ENCODE data around the gene FGGY. TPM values are rescaled to one million over a fixed set of nuclear protein-coding genes. Genes with fewer than 3 reads are reported as not detected.

Gene FGGY
- total RNA-seq, 2 donors from 2014 or later = 6.7 to 8.5 TPM

DNA sequence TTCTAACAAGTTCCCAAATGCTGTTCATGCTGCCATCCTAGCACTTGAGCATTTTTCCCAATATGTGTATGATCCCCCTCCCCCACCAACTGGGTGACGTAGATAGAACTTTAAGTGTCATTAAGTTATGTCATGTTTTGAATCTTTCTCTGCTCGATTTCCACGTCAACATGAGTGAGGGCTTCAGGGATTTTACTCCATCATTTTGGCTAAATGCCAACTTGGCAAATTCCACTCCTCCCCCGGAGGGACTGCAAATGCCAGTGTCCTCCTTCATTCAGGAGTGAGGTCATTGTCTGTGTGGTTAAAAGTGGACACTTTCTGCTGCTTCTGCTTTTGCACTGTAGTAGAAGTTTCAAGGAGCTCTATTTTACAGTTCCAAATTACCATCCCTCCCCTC lies 201.7 kb downstream of the FGGY start:
- no peak for ATAC-seq
- Mint-ChIP-seq H3K4me1 (peaks cover 2% of the 10 kb centered on the region), H3K27me3 (no peaks in the 10 kb centered on the region), H3K4me3 (no peak overlapping the region), H3K36me3 (ENCODE audit: low read depth) (no peaks in the 10 kb centered on the region), H3K27ac (no peak overlapping the region)
- no peak for DNase-seq
- H3K9me3 ChIP-seq (ENCODE audit: control insufficient read depth, low read length, poor library complexity, severe bottlenecking) = no peaks in the 10 kb centered on the region

DNA sequence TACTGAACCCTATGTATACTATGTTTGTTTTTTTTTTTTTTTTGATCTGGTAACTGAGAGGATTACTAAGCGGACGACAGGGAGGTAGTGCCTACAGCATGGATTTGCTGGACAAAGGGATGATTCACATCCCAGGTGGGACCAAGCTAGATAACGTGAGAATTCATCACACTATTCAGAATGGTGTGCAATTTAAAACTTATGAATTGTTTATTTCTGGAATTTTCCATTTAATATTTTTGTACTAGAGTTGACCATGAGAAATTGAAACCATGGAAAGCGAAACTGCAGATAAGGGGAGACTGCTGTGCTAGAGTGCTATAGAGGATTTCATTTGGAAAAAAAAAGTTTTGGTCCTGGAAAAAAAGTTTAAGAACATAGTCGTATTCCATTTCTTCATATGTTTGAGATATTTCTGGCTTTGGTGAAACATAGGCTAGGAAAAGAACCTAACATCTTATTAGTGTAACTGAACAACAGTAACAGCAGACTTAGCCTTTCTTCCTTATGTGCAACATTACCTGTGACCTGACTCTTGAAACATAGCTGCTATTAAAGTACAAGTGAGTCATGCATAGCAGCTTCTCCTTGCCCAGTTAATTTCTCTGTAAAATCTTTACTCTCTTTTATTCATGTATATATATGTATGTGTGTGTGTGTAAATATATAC lies 202.5 kb downstream of the FGGY start:
- no peak overlapping the region for H3K4me3 Mint-ChIP-seq
- no peak for DNase-seq
- H3K36me3 Mint-ChIP-seq (ENCODE audit: low read depth) = no peaks in the 10 kb centered on the region
- no peaks in the 10 kb centered on the region for H3K9me3 ChIP-seq (ENCODE audit: control insufficient read depth, low read length, poor library complexity, severe bottlenecking)
- peaks cover 2% of the 10 kb centered on the region for H3K4me1 Mint-ChIP-seq
- no peaks in the 10 kb centered on the region for H3K27me3 Mint-ChIP-seq
- no peak overlapping the region for H3K27ac Mint-ChIP-seq
- ATAC-seq = no peak

DNA sequence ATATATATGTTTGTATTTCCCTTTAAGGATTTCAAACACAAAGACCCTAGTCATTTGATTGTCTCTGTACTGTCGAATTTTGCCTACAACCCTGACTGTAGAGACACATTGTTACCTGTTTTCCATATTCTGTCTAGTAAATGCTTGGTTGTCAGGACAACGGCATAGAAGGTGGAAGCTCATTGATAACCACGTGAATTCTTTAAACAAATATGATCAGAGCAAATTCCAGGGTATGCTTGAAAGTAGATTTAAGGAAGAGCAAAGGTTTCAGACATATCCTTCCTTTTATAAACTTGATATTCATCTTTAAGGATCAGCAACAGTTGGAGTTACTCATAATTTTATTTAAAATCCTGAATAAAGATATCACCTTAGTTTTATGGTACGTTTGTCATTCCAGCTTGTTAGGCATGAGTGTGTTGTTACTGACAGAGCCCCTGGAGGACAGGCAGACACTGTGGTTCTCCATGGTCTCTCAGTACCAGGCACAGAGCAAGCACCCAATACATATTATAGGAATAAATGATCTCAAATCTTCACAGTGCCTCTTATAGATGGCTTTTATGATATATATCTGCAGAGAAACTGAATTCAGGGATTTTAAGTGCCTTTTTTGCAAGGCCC lies 203.2 kb downstream of the FGGY start:
- H3K36me3 Mint-ChIP-seq (ENCODE audit: low read depth) = no peaks in the 10 kb centered on the region
- no peak for DNase-seq
- no peak overlapping the region for H3K27ac Mint-ChIP-seq
- ATAC-seq = no peak
- no peak overlapping the region for H3K4me3 Mint-ChIP-seq
- H3K27me3 Mint-ChIP-seq = no peaks in the 10 kb centered on the region
- H3K9me3 ChIP-seq (ENCODE audit: control insufficient read depth, low read length, poor library complexity, severe bottlenecking) = no peaks in the 10 kb centered on the region
- peaks cover 2% of the 10 kb centered on the region for H3K4me1 Mint-ChIP-seq

DNA sequence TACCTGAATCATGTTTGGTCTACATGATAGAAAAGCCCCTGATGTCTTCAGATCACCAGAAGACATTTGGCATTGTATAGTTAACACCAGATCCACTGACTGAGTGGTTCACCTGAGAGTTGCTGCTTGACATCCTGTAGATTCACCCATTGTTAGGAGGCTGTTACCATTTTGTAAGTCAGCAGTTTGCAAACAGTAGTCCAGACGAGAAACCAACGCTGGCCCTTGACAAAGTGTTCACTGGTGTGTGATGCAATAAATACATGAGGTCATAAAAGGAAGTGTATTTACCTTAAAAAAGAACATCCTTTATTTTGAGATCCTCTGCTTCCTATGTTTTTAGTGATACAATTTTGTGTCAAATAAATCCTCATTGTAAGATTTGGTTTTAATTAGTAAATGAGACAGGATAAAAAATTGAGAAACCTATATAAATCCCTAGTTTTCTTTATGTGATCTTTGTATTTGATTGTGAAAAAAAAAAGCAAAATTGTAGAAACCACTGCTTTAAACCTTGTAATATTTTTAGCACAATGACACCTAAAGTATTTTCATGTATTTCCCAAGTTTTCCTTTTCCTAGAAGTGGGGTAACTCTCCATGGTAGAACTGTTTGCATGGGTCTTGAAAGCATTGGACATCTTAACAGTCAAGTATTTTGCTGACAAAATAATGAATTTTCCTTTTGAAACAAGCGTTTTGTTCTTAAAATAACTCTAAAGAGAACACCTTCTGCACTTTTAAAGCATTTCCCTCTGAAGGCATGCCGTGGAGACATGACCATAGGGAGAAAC lies 204.3 kb downstream of the FGGY start:
- no peaks in the 10 kb centered on the region for H3K27me3 Mint-ChIP-seq
- H3K9me3 ChIP-seq (ENCODE audit: control insufficient read depth, low read length, poor library complexity, severe bottlenecking) = no peaks in the 10 kb centered on the region
- H3K4me3 Mint-ChIP-seq = no peak overlapping the region
- H3K36me3 Mint-ChIP-seq (ENCODE audit: low read depth) = no peaks in the 10 kb centered on the region
- ATAC-seq (no peak), DNase-seq (no peak)
- H3K27ac Mint-ChIP-seq = no peak overlapping the region
- H3K4me1 Mint-ChIP-seq = peaks cover 2% of the 10 kb centered on the region

DNA sequence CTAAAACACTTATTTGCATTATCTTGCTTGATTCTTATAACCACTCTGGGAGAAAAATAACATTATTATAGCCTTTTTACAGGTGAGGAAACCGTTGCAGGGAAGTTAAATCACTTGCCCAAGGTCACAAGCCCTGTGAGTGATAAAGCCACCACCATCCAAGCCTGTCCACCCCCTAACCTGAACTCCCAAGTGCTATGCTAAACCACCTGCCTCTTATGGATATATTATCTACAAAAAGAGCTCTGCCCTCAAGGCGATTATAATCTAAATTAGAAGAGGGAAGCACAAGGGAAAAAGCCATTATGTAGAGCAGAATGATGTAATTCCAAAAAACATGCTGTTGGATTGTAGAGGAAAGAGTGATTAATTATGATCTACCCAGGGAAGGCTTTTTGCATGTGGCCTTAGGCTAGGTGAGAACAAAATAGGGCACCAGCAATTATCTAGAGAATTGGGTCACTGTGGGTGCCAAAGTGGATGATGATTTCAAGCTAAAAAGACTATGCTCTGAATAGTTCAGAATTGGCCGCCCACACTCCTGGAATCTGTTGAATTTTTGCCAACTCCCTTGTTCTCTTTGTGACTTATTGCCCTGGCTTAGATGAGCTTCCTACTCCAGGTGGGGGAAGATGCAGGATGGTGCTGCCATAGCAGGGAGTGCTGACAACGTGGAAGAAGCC lies 205.3 kb downstream of the FGGY start:
- Mint-ChIP-seq H3K27me3 (no peaks in the 10 kb centered on the region), H3K4me1 (peaks cover 2% of the 10 kb centered on the region), H3K27ac (no peak overlapping the region), H3K4me3 (no peak overlapping the region), H3K36me3 (ENCODE audit: low read depth) (no peaks in the 10 kb centered on the region)
- H3K9me3 ChIP-seq (ENCODE audit: control insufficient read depth, low read length, poor library complexity, severe bottlenecking) = no peaks in the 10 kb centered on the region
- ATAC-seq (no peak), DNase-seq (no peak)

DNA sequence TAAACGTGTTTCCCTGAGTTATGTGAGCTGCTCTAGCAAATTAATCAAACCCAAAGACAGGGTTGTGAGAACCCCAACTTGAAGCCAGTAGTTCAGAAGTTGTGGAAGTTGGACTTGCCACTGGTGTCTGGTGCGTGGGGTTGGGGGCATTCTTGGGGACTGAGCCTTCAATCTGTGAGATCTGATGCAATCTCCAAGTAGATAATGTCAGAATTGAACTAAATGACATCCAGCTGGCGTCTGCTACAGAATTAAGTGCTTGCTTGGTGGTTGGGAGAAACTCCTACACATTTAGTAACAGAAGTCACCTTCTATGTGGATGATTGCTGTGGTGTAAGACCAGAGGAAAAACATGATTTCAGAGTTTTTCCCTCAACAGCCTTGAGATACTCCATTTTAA lies 207.4 kb downstream of the FGGY start:
- Mint-ChIP-seq H3K27me3 (peaks cover 5% of the 10 kb centered on the region), H3K4me3 (no peak overlapping the region), H3K27ac (no peak overlapping the region), H3K4me1 (no peaks in the 10 kb centered on the region), H3K36me3 (ENCODE audit: low read depth) (no peaks in the 10 kb centered on the region)
- H3K9me3 ChIP-seq (ENCODE audit: control insufficient read depth, low read length, poor library complexity, severe bottlenecking) = no peaks in the 10 kb centered on the region
- DNase-seq (no peak), ATAC-seq (no peak)

DNA sequence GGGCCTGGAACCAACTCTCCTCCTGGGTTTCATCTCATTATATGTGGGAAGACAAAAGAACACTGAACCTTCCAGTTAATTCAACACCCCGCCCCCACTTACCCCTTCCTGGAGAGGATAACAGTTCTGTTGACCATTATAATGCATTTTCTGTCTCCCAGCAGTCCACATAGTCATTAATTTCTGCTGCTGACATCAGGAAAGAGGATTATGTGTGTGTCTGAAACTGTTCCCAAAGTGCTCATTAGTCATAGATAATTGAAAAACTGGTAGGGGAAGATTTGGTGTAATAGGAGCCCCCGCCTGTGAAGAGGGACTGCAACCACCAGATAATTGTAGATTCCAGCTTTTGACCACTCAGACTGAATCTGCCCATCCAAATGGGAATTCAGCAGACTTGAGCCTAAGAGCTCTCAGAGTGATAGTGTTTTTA lies 208.7 kb downstream of the FGGY start:
- peaks cover 5% of the 10 kb centered on the region for H3K27me3 Mint-ChIP-seq
- no peak overlapping the region for H3K27ac Mint-ChIP-seq
- H3K4me1 Mint-ChIP-seq = no peaks in the 10 kb centered on the region
- DNase-seq (no peak), ATAC-seq (no peak)
- H3K4me3 Mint-ChIP-seq = no peak overlapping the region
- no peaks in the 10 kb centered on the region for H3K9me3 ChIP-seq (ENCODE audit: control insufficient read depth, low read length, poor library complexity, severe bottlenecking)
- H3K36me3 Mint-ChIP-seq (ENCODE audit: low read depth) = no peaks in the 10 kb centered on the region

DNA sequence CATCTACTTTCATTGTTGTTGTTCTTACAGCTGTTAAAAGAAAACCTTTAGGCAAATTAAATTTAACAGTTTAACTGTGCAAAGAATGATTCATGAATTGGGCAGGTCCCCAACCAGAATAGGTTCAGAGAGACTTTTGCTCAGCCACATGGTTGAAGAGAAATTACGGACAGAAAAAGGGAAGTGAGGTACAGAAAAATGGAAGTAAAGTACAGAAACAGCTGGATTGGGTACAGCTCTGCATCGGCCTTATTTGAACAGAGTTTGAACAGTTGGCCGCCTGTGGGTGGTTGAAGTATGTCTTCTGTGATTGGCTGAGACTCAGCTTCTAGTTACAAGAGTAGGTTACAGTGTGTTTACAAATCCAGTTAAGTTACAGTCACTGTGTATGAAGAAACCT lies 210.1 kb downstream of the FGGY start:
- no peaks in the 10 kb centered on the region for H3K36me3 Mint-ChIP-seq (ENCODE audit: low read depth)
- no peaks in the 10 kb centered on the region for H3K9me3 ChIP-seq (ENCODE audit: control insufficient read depth, low read length, poor library complexity, severe bottlenecking)
- H3K27me3 Mint-ChIP-seq = peaks cover 5% of the 10 kb centered on the region
- H3K4me1 Mint-ChIP-seq = no peaks in the 10 kb centered on the region
- DNase-seq (no peak), ATAC-seq (peak; percentile 40)
- no peak overlapping the region for H3K4me3 Mint-ChIP-seq
- H3K27ac Mint-ChIP-seq = no peak overlapping the region

DNA sequence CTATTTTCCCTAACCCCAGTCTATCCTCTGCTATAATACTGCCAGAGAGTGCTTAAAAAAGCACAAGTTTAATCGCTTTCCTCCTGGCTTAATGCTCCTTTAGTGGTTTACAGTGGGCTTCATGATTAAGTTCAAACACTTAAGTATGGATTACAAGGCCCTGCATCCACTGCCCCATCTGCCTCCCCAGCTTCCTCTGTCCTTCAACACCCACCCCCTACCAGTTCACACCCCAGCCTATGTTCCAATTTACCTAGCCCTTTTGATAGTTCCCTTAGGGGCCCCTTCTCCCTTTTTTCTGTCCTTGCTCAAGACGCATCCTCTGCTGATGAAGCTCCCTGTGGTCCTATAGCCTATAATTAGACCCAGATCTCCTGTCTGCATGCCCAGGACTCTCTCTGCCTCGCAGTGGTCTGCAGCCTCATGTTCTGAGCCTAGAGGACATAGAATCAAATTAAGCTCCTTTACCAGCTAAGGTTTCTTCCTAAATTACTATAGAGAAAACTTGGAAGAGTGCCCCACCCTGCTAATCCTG lies 212.5 kb downstream of the FGGY start:
- H3K9me3 ChIP-seq (ENCODE audit: control insufficient read depth, low read length, poor library complexity, severe bottlenecking) = no peaks in the 10 kb centered on the region
- Mint-ChIP-seq H3K4me3 (no peak overlapping the region), H3K36me3 (ENCODE audit: low read depth) (peaks cover 2% of the 10 kb centered on the region), H3K4me1 (no peaks in the 10 kb centered on the region), H3K27me3 (peaks cover 5% of the 10 kb centered on the region), H3K27ac (no peak overlapping the region)
- DNase-seq (no peak), ATAC-seq (no peak)

DNA sequence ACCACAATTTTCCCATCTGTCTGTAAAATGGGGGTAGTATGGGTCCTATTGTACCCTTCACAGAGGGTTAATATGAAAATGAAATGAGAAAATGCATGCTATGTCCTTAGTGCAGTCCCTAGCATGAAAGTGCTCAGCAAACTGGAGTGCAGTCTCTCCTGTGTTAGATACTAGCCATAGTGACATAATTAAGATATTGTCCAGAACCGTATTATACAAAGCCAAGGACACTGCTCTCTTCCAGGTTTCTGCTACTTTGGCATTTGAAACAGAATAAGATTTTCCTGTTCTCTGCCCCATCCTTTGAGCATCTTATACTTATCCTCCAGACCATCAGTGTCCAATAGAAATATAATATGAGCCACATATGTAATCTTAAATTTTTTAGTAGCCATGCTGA lies 213.4 kb downstream of the FGGY start:
- Mint-ChIP-seq H3K36me3 (ENCODE audit: low read depth) (peaks cover 2% of the 10 kb centered on the region), H3K4me3 (no peak overlapping the region), H3K27ac (no peak overlapping the region), H3K27me3 (peaks cover 5% of the 10 kb centered on the region), H3K4me1 (no peaks in the 10 kb centered on the region)
- ATAC-seq = no peak
- no peak for DNase-seq
- H3K9me3 ChIP-seq (ENCODE audit: control insufficient read depth, low read length, poor library complexity, severe bottlenecking) = no peaks in the 10 kb centered on the region

DNA sequence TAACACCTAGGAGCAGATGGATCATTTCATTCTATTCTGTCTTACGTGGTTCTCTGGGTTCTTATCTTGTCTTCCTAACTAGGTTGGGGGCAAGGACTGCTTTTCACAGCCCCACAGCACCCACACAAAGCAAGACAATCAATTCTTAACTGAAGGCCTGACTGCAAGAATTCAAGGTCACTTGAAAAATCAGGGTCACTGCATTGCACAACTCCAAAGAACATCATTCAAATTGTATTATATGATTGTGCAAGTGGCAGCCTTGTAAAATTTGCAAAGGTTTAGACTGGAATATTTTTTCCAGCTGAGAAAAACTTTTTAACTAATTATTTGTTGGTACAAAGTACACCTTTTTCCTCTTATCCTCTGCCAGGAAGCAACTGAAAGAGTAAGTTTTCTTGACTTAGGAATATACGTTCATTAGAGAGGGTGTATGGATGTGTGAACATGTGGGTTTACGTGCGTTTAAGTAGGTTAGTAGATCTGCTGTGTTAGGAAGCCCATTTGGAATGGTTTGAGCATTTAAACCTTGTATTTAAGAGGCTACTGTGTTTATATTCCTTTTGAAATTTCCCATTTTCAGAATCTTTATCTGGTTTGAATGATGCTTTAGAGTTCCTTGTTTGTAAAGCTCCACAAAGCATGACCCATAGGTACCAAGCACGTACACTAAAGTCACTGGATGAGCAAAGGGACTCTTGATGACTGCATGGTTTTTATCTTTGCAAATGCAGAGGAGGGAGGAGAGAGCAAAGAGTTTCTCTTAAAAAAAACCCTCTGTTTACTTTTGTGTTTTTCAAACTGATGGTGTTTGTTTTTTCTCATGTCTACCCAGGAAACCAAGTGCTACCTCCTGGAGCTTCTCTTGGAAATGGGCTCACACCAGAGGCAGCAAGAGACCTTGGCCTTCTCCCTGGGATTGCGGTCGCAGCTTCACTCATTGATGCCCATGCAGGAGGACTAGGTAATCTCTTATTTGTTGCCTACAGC lies 214.9 kb downstream of the FGGY start:
- peaks cover 5% of the 10 kb centered on the region for H3K27me3 Mint-ChIP-seq
- H3K9me3 ChIP-seq (ENCODE audit: control insufficient read depth, low read length, poor library complexity, severe bottlenecking) = no peaks in the 10 kb centered on the region
- DNase-seq (no peak), ATAC-seq (no peak)
- peaks cover 2% of the 10 kb centered on the region for H3K36me3 Mint-ChIP-seq (ENCODE audit: low read depth)
- no peak overlapping the region for H3K27ac Mint-ChIP-seq
- no peak overlapping the region for H3K4me3 Mint-ChIP-seq
- H3K4me1 Mint-ChIP-seq = no peaks in the 10 kb centered on the region

DNA sequence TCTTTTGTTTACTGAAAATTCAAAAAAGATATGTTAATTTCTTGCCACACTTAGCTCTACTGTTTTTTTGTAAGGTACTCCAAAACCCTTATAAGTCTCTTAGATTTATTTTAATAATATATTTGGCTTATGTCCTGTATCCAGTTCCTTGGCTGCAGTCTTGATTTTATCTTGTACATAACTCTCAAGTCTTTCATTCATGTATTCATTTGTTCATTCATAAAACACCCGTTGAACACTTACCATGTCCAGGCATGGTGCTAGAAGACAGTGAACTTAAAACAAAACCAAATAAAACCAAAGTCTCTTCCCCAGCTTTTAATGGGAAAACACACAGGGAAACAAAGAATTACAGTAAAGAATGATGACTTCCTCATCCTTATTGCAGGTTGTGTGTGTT lies 215.8 kb downstream of the FGGY start:
- H3K27ac Mint-ChIP-seq = no peak overlapping the region
- H3K27me3 Mint-ChIP-seq = peaks cover 5% of the 10 kb centered on the region
- H3K36me3 Mint-ChIP-seq (ENCODE audit: low read depth) = peaks cover 2% of the 10 kb centered on the region
- DNase-seq (no peak), ATAC-seq (no peak)
- no peak overlapping the region for H3K4me3 Mint-ChIP-seq
- no peaks in the 10 kb centered on the region for H3K4me1 Mint-ChIP-seq
- H3K9me3 ChIP-seq (ENCODE audit: control insufficient read depth, low read length, poor library complexity, severe bottlenecking) = no peaks in the 10 kb centered on the region
